Measurements from ENCODE around the gene UGT2B15. TPM values are rescaled to one million over a fixed set of nuclear protein-coding genes. Genes with fewer than 3 reads are reported as not detected.
"Not testable (repeated sequence)": the region's sequence is repeated elsewhere in the genome, so short reads cannot be mapped to it uniquely, and the experiment has no call there.

Gene UGT2B15
- total and polyA plus RNA-seq, 2 donors (not counting 1 experiment from before 2014, with no cell fraction given) = not detected

DNA sequence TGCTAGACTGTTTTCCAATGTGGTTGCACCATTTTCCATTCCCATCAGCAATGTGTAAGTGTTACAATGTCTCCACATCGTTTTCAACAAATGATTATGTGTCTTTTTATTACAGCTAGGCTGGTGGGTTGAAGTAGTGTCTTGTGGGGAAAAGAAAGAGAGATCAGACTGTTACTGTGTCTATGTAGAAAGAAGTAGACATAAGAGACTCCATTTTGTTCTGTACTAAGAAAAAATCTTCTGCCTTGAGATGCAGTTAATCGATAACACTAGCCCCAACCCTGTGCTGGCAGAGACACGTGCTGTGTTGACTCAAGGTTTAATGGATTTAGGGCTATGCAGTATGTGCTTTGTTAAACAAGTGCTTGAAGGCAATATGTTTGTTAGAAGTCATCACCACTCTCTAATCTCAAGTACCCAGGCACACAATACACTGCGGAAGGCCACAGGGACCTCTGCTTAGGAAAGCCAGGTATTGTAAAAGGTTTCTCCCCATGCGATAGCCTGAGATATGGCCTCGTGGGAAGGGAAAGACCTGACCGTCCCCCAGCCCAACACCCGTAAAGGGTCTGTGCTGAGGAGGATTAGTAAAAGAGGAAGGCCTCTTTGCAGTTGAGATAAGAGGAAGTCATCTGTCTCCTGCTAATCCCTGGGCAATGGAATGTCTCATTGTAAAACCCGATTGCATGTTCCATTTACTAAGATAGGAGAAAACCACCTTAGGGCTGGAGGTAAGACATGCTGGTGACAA is 23.0 kb upstream of the UGT2B15 start:
- H3K36me3 ChIP-seq (ENCODE audit: control insufficient read depth, insufficient read depth, low read length) = no peaks in the 10 kb centered on the region
- no peak for DNase-seq (ENCODE audit: low read depth in 2 of 2)
- H3K4me2 ChIP-seq (ENCODE audit: extremely low read depth, insufficient read depth, low read length) = no peak overlapping the region
- no peak overlapping the region for H3K4me3 ChIP-seq (replicated peaks in 1 of 4; ENCODE audit: control extremely low read depth in 1 of 4, insufficient read depth in 1 of 4, low read depth in 3 of 4, low read length in 4 of 4)
- no peaks in the 10 kb centered on the region for H3K4me1 ChIP-seq (ENCODE audit: control insufficient read depth, extremely low read depth, insufficient read depth, low read length)
- TF ChIP-seq, protein P1, sequence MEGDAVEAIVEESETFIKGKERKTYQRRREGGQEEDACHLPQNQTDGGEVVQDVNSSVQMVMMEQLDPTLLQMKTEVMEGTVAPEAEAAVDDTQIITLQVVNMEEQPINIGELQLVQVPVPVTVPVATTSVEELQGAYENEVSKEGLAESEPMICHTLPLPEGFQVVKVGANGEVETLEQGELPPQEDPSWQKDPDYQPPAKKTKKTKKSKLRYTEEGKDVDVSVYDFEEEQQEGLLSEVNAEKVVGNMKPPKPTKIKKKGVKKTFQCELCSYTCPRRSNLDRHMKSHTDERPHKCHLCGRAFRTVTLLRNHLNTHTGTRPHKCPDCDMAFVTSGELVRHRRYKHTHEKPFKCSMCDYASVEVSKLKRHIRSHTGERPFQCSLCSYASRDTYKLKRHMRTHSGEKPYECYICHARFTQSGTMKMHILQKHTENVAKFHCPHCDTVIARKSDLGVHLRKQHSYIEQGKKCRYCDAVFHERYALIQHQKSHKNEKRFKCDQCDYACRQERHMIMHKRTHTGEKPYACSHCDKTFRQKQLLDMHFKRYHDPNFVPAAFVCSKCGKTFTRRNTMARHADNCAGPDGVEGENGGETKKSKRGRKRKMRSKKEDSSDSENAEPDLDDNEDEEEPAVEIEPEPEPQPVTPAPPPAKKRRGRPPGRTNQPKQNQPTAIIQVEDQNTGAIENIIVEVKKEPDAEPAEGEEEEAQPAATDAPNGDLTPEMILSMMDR (conservative IDR thresholded peaks at IDR 0.05 in 1 of 2, IDR thresholded peaks at IDR 0.05 in 1 of 2; ENCODE audit: low read depth in 1 of 2, low read length in 2 of 2) = no peak
- TF ChIP-seq EZH2 (IDR thresholded peaks at IDR 0.05; ENCODE audit: low read length, missing control alignments) = no peak
- no peaks in the 10 kb centered on the region for H3K79me2 ChIP-seq (ENCODE audit: control insufficient read depth, insufficient read depth, low read length)
- no peak overlapping the region for H3K27ac ChIP-seq (ENCODE audit: insufficient read depth, low read length)
- H3K27me3 ChIP-seq (ENCODE audit: control insufficient read depth, insufficient read depth, low read length) = no peaks in the 10 kb centered on the region
- H2AFZ ChIP-seq (ENCODE audit: low read length) = no peak overlapping the region
- H3K9me3 ChIP-seq (ENCODE audit: control insufficient read depth, insufficient read depth, low read depth, low read length) = no peaks in the 10 kb centered on the region
- no peaks in the 10 kb centered on the region for H4K20me1 ChIP-seq (ENCODE audit: control insufficient read depth, extremely low read depth, insufficient read depth, low read length)
- no peak overlapping the region for H3K9ac ChIP-seq (ENCODE audit: insufficient read depth, low read length)

DNA sequence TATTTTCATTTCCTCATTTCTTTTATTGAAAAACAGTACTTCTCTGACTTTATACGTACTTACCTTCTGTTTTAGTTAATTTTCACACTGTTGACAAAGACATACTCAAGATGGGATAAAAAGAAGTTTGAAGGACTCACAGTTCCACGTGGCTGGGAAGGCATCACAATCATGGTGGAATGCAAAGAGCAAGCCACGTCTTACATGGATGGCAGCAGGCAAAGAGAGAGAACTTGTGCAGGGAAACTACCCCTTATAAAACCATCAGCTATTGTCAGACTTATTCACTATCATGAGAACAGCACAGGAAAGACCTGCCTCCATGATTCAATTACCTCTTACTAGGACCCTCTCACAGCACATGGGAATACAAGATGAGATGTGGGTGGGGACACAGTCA is 20.7 kb upstream of the UGT2B15 start:
- H2AFZ ChIP-seq (ENCODE audit: low read length) = no peak overlapping the region
- H3K4me2 ChIP-seq (ENCODE audit: extremely low read depth, insufficient read depth, low read length) = no peak overlapping the region
- no peaks in the 10 kb centered on the region for H3K79me2 ChIP-seq (ENCODE audit: control insufficient read depth, insufficient read depth, low read length)
- no peaks in the 10 kb centered on the region for H3K9me3 ChIP-seq (ENCODE audit: control insufficient read depth, insufficient read depth, low read depth, low read length)
- no peak overlapping the region for H3K4me3 ChIP-seq (replicated peaks in 1 of 4; ENCODE audit: control extremely low read depth in 1 of 4, insufficient read depth in 1 of 4, low read depth in 3 of 4, low read length in 4 of 4)
- H3K9ac ChIP-seq (ENCODE audit: insufficient read depth, low read length) = no peak overlapping the region
- H3K27me3 ChIP-seq (ENCODE audit: control insufficient read depth, insufficient read depth, low read length) = no peaks in the 10 kb centered on the region
- no peak for DNase-seq (ENCODE audit: low read depth in 2 of 2)
- H3K4me1 ChIP-seq (ENCODE audit: control insufficient read depth, extremely low read depth, insufficient read depth, low read length) = no peaks in the 10 kb centered on the region
- TF ChIP-seq, protein P1 (conservative IDR thresholded peaks at IDR 0.05 in 1 of 2, IDR thresholded peaks at IDR 0.05 in 1 of 2; ENCODE audit: low read depth in 1 of 2, low read length in 2 of 2) = no peak
- no peak for TF ChIP-seq EZH2 (IDR thresholded peaks at IDR 0.05; ENCODE audit: low read length, missing control alignments)
- H4K20me1 ChIP-seq (ENCODE audit: control insufficient read depth, extremely low read depth, insufficient read depth, low read length) = no peaks in the 10 kb centered on the region
- H3K27ac ChIP-seq (ENCODE audit: insufficient read depth, low read length) = no peak overlapping the region
- no peaks in the 10 kb centered on the region for H3K36me3 ChIP-seq (ENCODE audit: control insufficient read depth, insufficient read depth, low read length)

DNA sequence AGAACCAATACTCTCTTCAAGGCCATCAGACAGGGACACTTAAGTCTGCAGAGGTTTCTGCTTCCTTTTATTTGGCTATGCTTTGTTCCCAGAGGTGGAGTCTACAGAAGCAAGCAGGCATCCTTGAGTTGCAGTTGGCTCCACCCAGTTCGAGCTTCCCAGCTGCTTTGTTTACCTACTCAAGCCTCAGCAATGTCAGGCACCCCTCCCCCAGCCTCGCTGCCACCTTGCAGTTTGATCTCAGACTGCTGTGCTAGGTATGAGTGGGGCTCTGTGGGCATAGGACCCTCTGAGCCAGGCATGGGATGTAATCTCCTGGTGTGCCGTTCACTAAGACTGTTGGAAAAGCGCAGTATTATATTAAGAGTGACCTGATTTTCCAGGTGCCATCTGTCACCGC is 12.6 kb upstream of the UGT2B15 start:
- Histone ChIP-seq H3K4me3 (replicated peaks in 1 of 4; ENCODE audit: control extremely low read depth in 1 of 4, insufficient read depth in 1 of 4, low read depth in 3 of 4, low read length in 4 of 4) (no peak overlapping the region), H3K27me3 (ENCODE audit: control insufficient read depth, insufficient read depth, low read length) (no peaks in the 10 kb centered on the region), H3K4me2 (ENCODE audit: extremely low read depth, insufficient read depth, low read length) (no peak overlapping the region), H3K79me2 (ENCODE audit: control insufficient read depth, insufficient read depth, low read length) (no peaks in the 10 kb centered on the region), H2AFZ (ENCODE audit: low read length) (no peak overlapping the region), H3K9me3 (ENCODE audit: control insufficient read depth, insufficient read depth, low read depth, low read length) (no peaks in the 10 kb centered on the region), H3K9ac (ENCODE audit: insufficient read depth, low read length) (no peak overlapping the region), H3K27ac (ENCODE audit: insufficient read depth, low read length) (no peak overlapping the region), H4K20me1 (ENCODE audit: control insufficient read depth, extremely low read depth, insufficient read depth, low read length) (no peaks in the 10 kb centered on the region), H3K4me1 (ENCODE audit: control insufficient read depth, extremely low read depth, insufficient read depth, low read length) (no peaks in the 10 kb centered on the region), H3K36me3 (ENCODE audit: control insufficient read depth, insufficient read depth, low read length) (no peaks in the 10 kb centered on the region)
- DNase-seq (ENCODE audit: low read depth in 2 of 2) = no peak
- TF ChIP-seq EZH2 (IDR thresholded peaks at IDR 0.05; ENCODE audit: low read length, missing control alignments) = no peak
- TF ChIP-seq, protein P1 (conservative IDR thresholded peaks at IDR 0.05 in 1 of 2, IDR thresholded peaks at IDR 0.05 in 1 of 2; ENCODE audit: low read depth in 1 of 2, low read length in 2 of 2) = no peak

DNA sequence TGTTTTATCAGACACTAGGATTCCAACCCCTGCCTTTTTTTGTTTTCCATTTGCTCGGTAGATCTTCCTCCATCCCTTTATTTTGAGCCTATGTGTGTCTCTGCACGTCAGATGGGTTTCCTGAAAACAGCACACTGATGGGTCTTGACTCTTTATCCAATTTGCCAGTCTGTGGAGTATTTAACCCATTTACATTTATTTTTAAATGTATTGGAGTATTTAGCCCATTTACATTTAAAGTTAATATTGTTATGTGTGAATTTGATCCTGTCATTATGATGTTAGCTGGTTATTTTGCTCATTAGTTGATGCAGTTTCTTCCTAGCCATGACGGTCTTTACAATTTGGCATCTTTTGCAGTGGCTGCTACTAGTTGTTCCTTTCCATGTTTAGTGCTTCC is 10.8 kb upstream of the UGT2B15 start:
- not testable (repeated sequence) for H3K4me1 ChIP-seq (ENCODE audit: control insufficient read depth, extremely low read depth, insufficient read depth, low read length); H3K9me3 ChIP-seq (ENCODE audit: control insufficient read depth, insufficient read depth, low read depth, low read length); H2AFZ ChIP-seq (ENCODE audit: low read length); H3K27ac ChIP-seq (ENCODE audit: insufficient read depth, low read length); DNase-seq (ENCODE audit: low read depth in 2 of 2); H3K4me2 ChIP-seq (ENCODE audit: extremely low read depth, insufficient read depth, low read length); H3K4me3 ChIP-seq (replicated peaks in 1 of 4; ENCODE audit: control extremely low read depth in 1 of 4, insufficient read depth in 1 of 4, low read depth in 3 of 4, low read length in 4 of 4); H3K36me3 ChIP-seq (ENCODE audit: control insufficient read depth, insufficient read depth, low read length); H3K79me2 ChIP-seq (ENCODE audit: control insufficient read depth, insufficient read depth, low read length); H3K27me3 ChIP-seq (ENCODE audit: control insufficient read depth, insufficient read depth, low read length); H4K20me1 ChIP-seq (ENCODE audit: control insufficient read depth, extremely low read depth, insufficient read depth, low read length); H3K9ac ChIP-seq (ENCODE audit: insufficient read depth, low read length)
